Activated naive CD8-positive, alpha-beta T cell (primary cell): ENCODE measurements around the gene RAET1E.
"Not testable (repeated sequence)": the region's sequence is repeated elsewhere in the genome, so short reads cannot be mapped to it uniquely, and the experiment has no call there.

Experiments used
- H3K27ac Mint-ChIP-seq: one replicate; pipeline ENCODE4 v1.8.0; 2021; ENCODE audit warnings: mixed read lengths
- H3K27me3 Mint-ChIP-seq: one replicate; pipeline ENCODE4 v1.8.0; 2021; ENCODE audit warnings: mixed read lengths
- H3K36me3 Mint-ChIP-seq: one replicate; pipeline ENCODE4 v1.8.0; 2021; ENCODE audit warnings: mixed read lengths
- H3K4me1 Mint-ChIP-seq: one replicate; pipeline ENCODE4 v1.8.0; 2021; ENCODE audit warnings: low read depth, mixed read lengths
- H3K4me3 Mint-ChIP-seq: one replicate; pipeline ENCODE4 v1.8.0; 2021; ENCODE audit warnings: mild to moderate bottlenecking, mixed read lengths
- H3K9me3 Mint-ChIP-seq: one replicate; pipeline ENCODE4 v1.8.0; 2021; ENCODE audit warnings: low read depth, mixed read lengths

RAET1E gene, protein sequence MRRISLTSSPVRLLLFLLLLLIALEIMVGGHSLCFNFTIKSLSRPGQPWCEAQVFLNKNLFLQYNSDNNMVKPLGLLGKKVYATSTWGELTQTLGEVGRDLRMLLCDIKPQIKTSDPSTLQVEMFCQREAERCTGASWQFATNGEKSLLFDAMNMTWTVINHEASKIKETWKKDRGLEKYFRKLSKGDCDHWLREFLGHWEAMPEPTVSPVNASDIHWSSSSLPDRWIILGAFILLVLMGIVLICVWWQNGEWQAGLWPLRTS

DNA sequence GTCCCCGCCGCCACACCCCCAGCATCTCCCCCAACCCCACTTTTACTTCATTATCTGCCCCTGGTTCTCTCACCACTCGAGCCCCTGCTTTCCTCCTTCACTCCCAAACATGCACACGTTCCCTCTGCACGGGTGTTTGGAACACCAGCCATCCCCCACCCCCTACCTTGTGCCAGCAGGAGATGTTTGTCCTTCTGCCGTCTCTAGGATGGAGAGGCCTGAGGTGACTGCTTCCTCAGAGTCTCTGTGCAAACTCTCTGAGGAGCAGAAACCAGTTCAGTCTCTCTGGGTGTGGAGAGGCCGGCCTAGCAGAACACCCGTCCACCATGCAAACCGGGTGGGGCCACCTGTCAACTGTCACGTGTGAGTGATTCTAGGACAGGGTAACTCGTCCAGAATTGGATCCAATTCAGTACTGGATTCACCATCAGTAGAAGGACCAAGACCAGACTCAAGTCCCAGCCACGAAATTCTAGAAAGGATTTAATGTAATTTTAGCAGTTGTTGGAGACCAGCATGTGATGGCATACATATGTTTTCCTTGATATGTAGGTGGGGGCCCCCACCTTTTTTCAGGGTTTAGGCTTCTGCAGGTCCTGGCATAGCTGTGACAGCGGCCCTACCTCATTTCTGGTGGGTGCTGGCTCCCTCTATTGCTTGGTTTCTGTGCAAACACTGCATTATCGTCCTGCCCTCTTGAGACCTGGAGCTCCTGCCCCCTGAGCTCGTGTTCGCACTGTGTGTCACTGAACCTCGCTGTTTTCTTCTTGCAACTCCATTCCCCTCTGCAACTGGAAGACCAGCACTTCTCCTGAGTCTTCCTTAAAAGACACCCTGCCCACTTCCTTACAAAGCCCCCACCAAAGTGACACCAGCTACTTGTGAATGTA is at the start of gene RAET1E:
TSS of gene RAET1E (minus strand) at position 259 of the 890 bp plus-strand sequence. CDS start 7,212 bp downstream, outside the sequence.
- H3K36me3 Mint-ChIP-seq = peaks cover 4% of the 10 kb centered on the region
- H3K4me3 Mint-ChIP-seq = no peak within 1 kb of the TSS
- H3K27me3 Mint-ChIP-seq = peaks cover 3% of the 10 kb centered on the region
- peaks cover 12% of the 10 kb centered on the region for H3K4me1 Mint-ChIP-seq
- no peak within 1 kb of the TSS for H3K27ac Mint-ChIP-seq
- no peaks in the 10 kb centered on the region for H3K9me3 Mint-ChIP-seq

DNA sequence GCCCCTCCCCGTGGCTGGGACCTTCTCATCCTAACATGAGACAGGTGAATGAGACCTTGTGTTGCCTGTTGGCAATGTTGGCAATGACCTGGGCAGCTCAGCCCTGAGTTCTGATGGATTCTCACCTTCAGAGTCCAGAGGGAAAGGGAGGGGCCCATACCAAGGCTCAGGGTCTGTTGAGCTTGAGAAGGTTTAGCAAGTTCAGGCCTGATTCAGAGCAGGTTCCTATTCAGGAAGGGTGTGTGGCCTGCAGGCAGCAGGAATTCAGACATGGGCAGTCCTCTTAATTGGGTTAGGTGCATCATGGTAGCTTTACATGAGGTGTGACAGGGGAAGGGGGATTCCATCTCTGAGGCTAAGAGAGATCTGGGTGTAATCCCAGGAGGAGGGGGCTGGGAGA is 49.6 kb upstream of the RAET1E start:
- H3K9me3 Mint-ChIP-seq, H3K4me1 Mint-ChIP-seq, H3K4me3 Mint-ChIP-seq, H3K36me3 Mint-ChIP-seq, H3K27ac Mint-ChIP-seq: not testable (repeated sequence)
- H3K27me3 Mint-ChIP-seq = peaks cover 29% of the 10 kb centered on the region

DNA sequence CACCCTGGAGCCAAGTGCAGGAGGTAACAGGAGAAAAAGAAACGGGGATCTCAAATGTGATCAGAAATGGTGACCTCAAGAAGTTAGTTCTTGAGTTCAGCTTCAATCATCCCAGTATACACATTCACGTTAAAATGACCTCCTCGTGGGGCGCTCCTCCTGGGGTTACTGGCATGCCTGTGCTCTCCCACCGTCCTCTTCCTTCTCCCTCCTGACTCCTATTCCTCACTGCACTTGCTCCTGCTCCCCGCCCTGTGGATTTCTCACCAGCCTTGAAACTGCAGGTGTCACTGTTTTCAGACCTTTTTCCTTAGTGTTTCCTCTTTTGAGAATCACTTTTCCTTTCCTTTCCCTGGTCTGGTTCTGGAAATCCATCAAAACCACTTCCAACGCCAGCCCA is 48.7 kb upstream of the RAET1E start:
- H3K4me3 Mint-ChIP-seq, H3K9me3 Mint-ChIP-seq, H3K27ac Mint-ChIP-seq, H3K36me3 Mint-ChIP-seq: not testable (repeated sequence)
- H3K4me1 Mint-ChIP-seq = peaks cover 11% of the 10 kb centered on the region
- H3K27me3 Mint-ChIP-seq = peaks cover 23% of the 10 kb centered on the region

DNA sequence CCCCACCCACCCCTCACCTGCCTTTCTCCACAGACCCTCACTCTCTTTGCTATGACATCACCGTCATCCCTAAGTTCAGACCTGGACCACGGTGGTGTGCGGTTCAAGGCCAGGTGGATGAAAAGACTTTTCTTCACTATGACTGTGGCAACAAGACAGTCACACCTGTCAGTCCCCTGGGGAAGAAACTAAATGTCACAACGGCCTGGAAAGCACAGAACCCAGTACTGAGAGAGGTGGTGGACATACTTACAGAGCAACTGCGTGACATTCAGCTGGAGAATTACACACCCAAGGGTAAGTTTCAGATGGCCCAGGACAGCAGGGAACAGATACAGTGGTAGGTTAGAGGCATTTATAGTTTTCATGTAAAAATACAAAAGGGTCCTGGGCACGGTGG is 47.4 kb upstream of the RAET1E start:
- H3K9me3 Mint-ChIP-seq, H3K4me3 Mint-ChIP-seq, H3K36me3 Mint-ChIP-seq, H3K27ac Mint-ChIP-seq: not testable (repeated sequence)
- Mint-ChIP-seq H3K4me1 (peaks cover 20% of the 10 kb centered on the region), H3K27me3 (peaks cover 13% of the 10 kb centered on the region)

DNA sequence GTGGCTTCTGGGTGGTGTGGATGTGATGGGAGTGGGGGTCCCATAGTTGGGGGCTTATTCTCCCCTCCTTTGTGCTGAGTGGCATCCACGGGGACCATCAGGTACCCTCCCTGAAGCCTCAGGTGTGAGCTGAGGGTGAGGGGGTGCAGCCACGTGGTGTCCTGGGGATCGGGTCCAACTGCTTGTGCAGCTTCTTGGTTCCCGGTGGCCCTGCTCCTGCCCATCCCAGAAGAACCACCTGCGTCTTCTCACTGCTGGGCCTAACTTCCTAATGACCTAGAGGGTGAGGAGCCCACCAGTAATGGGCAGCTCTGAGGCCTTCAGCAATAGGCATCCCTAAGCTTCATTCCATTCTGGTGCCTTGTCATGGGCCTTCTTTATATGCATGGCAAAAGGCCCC is 45.4 kb upstream of the RAET1E start:
- H3K9me3 Mint-ChIP-seq, H3K27ac Mint-ChIP-seq, H3K36me3 Mint-ChIP-seq: not testable (repeated sequence)
- peaks cover 29% of the 10 kb centered on the region for H3K4me1 Mint-ChIP-seq
- H3K27me3 Mint-ChIP-seq = peaks cover 21% of the 10 kb centered on the region
- H3K4me3 Mint-ChIP-seq = peak overlapping the region; percentile 96

DNA sequence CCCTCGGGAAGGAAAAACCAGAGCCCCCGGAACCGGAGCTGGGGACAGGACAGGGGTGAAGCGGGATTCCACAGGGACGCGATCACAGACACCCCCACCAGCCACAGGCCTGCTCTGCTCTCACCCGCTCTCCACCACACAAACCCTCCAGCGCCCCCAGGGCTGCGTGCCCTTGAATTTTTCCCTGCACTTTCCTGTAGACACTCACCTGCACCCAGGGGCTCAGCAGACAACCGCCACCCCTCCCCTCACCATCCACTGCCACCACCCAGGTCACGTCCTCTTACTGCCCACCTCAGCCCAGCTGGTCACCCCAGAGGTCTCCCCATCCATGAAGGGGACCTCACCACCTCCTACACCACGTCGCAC is 44.5 kb upstream of the RAET1E start:
- Mint-ChIP-seq H3K4me3 (peak overlapping the region; percentile 96), H3K9me3 (no peaks in the 10 kb centered on the region), H3K27ac (no peak overlapping the region), H3K27me3 (peaks cover 19% of the 10 kb centered on the region), H3K4me1 (peaks cover 33% of the 10 kb centered on the region), H3K36me3 (no peaks in the 10 kb centered on the region)

DNA sequence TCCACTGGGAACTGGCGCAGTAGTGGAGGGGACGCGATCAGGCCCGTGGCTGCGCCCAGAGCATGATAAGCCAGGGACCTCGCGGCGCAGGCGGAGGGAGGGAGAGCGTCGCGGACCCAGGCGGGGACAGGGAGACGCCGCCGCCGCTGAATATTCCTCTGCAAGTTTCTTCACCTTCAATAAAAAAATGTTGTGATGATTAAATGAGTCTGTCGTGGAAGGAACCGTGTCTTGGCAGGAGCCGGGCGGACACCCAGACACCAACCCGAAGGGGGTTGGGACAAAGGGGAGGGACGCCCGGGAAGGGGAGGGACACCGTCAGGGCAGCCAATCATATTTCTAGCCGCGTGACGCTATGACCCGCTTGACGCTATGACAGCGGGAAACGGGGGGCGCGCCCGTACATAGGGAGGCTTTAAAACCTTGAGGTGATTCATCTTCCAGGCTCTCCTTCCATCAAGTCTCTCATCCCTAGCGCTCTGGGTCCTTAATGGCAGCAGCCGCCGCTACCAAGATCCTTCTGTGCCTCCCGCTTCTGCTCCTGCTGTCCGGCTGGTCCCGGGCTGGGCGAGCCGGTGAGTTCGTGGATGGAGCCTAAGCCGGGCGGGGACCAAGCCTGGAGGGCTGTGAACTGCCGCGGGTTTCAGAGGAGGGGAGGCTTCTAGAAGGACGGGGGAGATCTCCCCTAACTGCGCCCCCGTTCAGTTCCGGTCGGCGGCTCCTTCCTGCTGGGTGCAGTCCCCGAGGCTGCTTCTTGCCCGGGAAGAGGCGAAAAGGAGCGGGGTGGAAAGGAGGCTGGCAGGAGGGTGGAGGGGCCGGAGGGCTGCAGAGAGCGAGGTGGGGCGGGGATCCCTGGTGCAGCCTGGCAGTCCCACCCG is 43.9 kb upstream of the RAET1E start, which contains the start of gene ULBP2:
TSS of gene ULBP2 (plus strand) at position 432 of the 878 bp plus-strand sequence. CDS start at position 491, 59 bp downstream.
- peak within 1 kb of the TSS; percentile 82 for H3K27ac Mint-ChIP-seq
- H3K36me3 Mint-ChIP-seq = no peaks in the 10 kb centered on the region
- peak within 1 kb of the TSS; percentile 96 for H3K4me3 Mint-ChIP-seq
- H3K27me3 Mint-ChIP-seq = peaks cover 25% of the 10 kb centered on the region
- no peaks in the 10 kb centered on the region for H3K9me3 Mint-ChIP-seq
- H3K4me1 Mint-ChIP-seq = peaks cover 33% of the 10 kb centered on the region

DNA sequence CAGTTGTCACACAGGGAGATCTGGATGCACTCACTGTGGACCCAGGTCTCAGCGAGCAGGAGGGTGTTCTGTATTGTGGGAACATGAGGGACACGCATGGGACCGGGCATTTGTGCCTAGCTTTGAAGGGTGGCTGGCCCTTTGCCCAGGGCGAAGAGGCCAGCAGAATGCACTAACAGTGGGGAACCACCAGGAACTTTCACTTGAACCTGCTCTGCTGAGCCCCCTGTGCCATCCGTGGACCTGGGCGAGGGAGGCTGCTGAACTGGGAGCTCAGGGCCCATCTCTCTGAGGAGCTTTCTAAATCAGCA is 42.7 kb upstream of the RAET1E start:
- Mint-ChIP-seq H3K27ac (no peak overlapping the region), H3K36me3 (no peaks in the 10 kb centered on the region), H3K9me3 (no peaks in the 10 kb centered on the region), H3K4me1 (peaks cover 33% of the 10 kb centered on the region), H3K4me3 (peak overlapping the region; percentile 40), H3K27me3 (peaks cover 31% of the 10 kb centered on the region)

DNA sequence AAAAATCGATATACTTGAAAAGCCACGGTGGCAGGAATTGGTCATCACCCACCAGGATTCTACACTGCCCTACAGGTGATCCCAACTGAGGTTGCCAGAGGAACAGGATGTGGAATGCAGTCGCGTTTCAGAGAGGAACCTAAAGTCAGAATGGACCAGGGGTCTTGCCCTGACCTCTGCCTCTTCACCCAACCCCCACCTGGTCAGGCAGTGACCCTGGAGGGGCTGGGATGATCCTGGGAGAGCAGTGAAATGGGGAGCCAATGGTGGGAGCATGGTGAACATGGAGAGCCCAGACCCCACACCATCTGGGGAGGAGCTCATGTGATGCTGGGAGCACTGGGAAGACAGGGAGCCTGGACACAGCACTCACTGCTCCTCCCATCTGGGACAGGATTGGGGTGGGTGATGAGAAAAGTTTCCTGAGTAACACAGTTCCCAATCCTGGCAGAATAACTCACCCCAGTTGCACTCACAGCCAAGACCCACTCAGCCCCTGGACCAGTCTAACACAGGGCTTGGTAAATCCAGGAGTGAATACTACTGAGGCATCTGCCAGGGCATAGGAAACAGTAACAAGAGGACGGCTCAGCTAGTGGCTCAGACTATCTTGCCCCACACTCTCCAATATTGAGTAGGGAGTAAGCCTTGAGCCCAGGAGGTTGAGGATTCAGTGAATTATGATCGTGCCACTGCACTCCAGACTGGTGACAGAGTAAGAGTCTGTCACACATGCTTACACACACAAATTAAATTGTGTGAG is 42.2 kb upstream of the RAET1E start:
- Mint-ChIP-seq H3K27ac (peak overlapping the region; percentile 3), H3K27me3 (peaks cover 35% of the 10 kb centered on the region), H3K4me1 (peaks cover 33% of the 10 kb centered on the region), H3K4me3 (peak overlapping the region; percentile 40), H3K9me3 (no peaks in the 10 kb centered on the region), H3K36me3 (no peaks in the 10 kb centered on the region)

DNA sequence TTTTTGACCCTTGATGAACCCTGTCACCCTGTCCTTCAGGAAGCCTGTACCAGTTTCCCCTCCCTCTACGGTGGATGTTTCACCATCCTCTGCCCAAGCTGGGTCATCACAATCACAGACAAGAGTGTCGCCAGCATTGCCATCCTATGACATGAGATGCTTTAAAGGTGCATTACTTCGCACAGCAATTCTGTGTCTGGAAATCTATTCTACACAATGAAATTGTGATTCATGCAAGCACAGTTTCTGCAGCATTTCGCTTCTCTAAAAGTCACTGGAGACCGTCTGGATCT is 41.4 kb upstream of the RAET1E start:
- Mint-ChIP-seq H3K27ac (peak overlapping the region; percentile 48), H3K9me3 (no peaks in the 10 kb centered on the region), H3K4me3 (peak overlapping the region; percentile 79), H3K4me1 (peaks cover 33% of the 10 kb centered on the region), H3K27me3 (peaks cover 40% of the 10 kb centered on the region), H3K36me3 (no peaks in the 10 kb centered on the region)

DNA sequence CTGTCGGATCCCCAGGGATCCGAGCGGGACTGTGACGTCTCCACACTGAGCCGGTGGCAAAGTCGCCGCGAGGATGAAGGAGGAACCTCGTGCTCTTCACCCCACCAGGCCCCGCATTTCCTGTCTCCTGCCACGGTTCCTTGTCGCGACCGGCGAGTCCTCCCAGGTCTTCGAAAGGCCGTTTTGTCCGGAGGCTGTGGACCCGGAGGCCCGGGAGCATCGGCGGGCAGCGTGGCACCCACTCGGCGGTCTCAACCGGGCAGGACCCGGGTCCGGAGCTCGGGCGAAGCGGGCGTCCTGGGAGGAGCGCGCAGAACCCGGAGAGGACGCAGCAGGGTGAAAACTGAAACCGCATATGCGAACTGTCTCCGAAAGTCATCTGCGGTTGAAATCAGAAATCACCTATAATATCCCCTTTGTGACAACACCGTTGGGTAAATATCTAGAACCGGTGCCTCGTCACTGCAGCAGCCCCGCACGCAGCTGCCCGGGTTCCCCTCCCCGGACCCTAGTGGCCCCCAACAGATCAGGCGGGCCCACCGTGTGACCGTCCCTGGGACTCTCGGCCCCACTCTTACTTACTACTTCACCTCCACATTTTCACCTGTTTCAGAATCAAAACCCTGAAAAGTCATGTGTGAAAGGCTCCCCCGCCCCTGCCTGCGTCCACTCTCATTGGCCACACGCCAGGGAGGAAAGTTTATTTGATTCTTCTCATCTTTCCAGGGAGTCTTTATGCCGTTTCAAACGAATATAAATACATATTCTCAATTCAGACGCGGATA is 40.9 kb upstream of the RAET1E start:
- Mint-ChIP-seq H3K4me3 (peak overlapping the region; percentile 79), H3K27me3 (peaks cover 44% of the 10 kb centered on the region), H3K27ac (peak overlapping the region; percentile 48), H3K4me1 (peaks cover 33% of the 10 kb centered on the region), H3K36me3 (no peaks in the 10 kb centered on the region), H3K9me3 (no peaks in the 10 kb centered on the region)

DNA sequence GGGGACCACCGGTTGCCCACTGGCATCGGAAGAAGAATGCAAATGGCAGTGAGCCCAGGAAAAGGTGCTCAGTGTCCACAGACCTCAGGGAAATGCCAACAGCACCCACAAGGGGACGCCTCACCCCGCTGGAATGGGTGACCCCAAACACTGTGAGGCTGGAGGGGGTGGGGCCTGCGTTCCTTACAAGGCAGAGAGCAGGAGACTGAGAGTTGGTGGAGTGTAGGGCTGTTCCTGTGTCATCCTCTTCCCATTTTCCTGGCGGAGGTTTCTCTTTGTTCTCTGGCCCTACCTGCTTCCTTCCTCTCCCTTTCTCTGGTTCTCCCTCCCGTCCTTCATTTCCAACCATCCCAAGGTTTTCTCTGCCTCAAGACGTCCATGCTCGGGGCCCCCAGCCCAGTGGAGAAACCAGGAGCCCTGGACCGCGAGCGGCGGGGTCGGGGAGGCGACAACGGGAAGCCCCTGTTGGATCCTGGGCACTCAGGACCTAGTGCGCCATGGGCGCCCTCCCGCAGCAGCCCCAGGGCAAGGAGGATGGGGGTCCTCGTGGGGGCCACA is 40.2 kb upstream of the RAET1E start:
- H3K4me3 Mint-ChIP-seq = peak overlapping the region; percentile 79
- H3K27ac Mint-ChIP-seq, H3K9me3 Mint-ChIP-seq, H3K36me3 Mint-ChIP-seq: not testable (repeated sequence)
- peaks cover 50% of the 10 kb centered on the region for H3K27me3 Mint-ChIP-seq
- peaks cover 33% of the 10 kb centered on the region for H3K4me1 Mint-ChIP-seq

DNA sequence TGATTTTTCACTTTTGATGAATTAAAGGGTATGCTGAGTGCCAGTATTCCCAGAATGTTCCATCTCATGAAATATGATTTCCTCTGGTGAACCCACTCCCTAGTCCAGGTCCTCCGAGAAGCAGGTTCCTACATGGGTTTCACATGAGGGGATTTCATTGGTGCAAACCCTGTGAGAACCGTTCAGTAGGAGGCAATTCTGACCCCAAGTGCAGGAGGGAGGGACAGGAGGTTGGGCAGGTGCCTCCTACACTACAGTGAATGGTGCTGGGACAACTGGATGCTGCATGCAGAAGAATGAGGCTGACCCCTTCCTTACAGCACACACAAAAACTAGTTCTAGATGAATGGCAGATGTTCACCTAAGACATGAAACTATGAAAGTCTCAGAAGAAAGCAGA is 38.8 kb upstream of the RAET1E start:
- Mint-ChIP-seq H3K4me3 (peak overlapping the region; percentile 18), H3K27ac (no peak overlapping the region), H3K27me3 (peaks cover 54% of the 10 kb centered on the region), H3K4me1 (peaks cover 23% of the 10 kb centered on the region), H3K9me3 (no peaks in the 10 kb centered on the region), H3K36me3 (no peaks in the 10 kb centered on the region)

DNA sequence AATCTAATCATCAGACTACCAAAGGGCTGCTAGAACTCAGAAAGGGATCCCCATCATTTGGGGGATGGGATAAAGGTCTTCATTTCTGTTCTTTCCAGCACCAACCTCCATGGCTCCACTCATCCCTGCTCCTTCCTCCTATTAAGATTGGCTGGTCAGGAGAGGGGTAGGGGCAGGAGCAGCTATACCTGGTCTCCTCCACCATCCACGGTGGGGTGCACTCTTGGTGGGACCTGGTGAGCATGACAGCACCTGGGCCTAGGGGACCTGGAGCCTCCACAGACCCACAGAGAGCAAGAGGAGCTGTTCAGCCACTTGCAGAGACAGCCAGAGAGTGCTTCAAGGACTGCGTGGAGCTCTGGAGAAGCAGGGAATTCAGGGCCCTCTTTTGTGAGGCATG is 37.8 kb upstream of the RAET1E start:
- H3K9me3 Mint-ChIP-seq = no peaks in the 10 kb centered on the region
- no peaks in the 10 kb centered on the region for H3K36me3 Mint-ChIP-seq
- H3K27me3 Mint-ChIP-seq = peaks cover 60% of the 10 kb centered on the region
- H3K4me1 Mint-ChIP-seq = peaks cover 17% of the 10 kb centered on the region
- no peak overlapping the region for H3K27ac Mint-ChIP-seq
- H3K4me3 Mint-ChIP-seq = no peak overlapping the region
